A549 treated with CORT108297 at 1 μM for 4 hours (cell line): ENCODE results near the gene ARL6IP4. TPM values are rescaled to one million over a fixed set of nuclear protein-coding genes. Genes with fewer than 3 reads are reported as not detected.

Source experiments
- total RNA-seq: library from RNA; stranded (reverse); fragments of 200-300 nt; extraction: Qiagen RNA extraction; gene quantifications from 5 replicates; pipeline ENCODE4 v1.2.3, GENCODE V29; 2022

The ARL6IP4 gene
- total RNA-seq = 202 to 253 TPM (median 246 TPM) in 5 replicates

DNA sequence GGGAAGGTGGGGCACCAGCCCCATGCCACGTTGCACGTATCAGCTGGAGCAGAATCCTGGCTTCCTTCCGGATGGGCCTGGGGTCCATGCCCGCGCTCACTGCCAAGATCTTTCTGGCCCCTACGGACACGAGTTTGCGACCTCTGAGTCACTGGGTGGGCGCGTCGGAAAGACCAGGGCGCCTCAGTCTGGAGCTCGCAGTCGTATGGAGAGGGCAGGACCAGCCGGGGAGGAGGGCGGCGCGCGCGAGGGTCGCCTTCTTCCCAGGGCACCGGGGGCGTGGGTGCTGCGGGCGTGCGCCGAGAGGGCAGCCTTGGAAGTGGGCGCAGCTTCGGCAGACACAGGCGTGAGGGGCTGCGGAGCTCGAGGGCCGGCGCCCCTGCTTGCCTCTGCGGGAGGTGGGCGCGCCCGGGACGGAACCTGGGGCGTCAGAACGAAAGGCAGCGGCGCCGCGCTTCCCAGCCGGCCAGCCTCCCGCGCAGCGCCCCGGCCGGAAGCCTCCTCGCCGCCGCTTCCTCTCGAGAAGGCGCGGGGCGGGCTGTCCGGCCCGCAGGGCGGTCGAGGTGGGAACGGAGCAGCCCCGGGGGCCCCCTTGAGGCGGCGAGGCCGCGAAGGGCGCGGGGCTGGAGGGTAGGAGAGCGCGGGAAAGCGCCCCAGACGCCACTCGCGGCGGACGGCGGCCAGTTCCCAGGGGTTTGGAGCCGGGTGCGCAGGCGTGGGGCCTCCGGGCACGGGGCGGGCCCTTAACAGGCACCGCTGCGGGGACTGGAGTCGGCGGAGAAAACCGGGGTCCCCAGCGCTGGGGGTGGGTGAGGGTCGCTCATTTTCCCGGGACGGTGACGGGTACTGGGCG, at the start of gene ARL6IP4:
TSS of gene ARL6IP4 (plus strand) at position 499 of the 853 bp plus-strand sequence. CDS start 459 bp downstream, outside the sequence.

DNA sequence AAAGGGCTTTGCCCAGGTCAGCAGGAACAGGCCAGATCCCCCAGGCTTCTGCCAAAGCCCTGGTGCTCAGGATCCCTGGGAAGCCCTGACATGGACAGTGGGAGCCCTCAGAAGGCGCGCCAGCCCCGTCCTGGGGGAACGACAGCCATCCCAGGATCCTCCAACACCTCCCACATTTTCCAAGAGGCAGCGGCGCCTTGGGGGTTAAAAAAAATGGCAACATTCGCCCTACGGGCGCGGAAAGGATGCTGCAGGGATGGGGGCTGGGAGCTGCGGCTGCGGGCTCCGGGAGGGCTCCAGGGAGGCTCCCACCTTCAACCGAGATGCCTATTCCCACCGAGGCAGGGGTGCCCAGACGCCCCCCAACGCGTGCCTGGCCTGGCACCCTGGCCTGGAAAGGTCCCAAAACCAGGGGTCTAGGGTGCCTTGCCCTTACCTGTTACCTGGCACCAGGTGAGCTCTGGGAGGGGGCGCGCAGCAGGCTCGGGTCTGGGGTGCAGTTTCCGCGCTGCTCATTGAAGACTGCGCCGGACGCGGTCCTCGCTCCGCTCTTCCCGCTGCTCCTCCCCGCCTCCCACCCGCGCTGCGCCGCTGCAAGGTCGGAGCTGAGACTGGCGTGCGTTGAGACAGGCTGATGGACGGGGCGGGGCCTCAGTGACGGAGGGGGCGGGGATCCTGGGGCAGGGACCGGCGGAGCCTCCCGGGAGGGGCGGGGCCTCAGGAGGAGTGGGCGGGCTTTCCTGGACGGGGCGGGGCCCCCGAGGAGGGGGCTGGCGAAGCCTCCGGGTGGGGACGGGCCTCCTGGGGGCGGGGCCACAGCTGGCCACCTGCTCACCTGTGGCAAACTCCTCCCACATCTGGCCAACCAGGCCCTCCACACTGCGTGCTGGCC, 14.4 kb upstream of the ARL6IP4 start, which contains the start of gene ABCB9:
TSS of gene ABCB9 (minus strand) at position 613 of the 892 bp plus-strand sequence. CDS start 6,228 bp downstream, outside the sequence.

DNA sequence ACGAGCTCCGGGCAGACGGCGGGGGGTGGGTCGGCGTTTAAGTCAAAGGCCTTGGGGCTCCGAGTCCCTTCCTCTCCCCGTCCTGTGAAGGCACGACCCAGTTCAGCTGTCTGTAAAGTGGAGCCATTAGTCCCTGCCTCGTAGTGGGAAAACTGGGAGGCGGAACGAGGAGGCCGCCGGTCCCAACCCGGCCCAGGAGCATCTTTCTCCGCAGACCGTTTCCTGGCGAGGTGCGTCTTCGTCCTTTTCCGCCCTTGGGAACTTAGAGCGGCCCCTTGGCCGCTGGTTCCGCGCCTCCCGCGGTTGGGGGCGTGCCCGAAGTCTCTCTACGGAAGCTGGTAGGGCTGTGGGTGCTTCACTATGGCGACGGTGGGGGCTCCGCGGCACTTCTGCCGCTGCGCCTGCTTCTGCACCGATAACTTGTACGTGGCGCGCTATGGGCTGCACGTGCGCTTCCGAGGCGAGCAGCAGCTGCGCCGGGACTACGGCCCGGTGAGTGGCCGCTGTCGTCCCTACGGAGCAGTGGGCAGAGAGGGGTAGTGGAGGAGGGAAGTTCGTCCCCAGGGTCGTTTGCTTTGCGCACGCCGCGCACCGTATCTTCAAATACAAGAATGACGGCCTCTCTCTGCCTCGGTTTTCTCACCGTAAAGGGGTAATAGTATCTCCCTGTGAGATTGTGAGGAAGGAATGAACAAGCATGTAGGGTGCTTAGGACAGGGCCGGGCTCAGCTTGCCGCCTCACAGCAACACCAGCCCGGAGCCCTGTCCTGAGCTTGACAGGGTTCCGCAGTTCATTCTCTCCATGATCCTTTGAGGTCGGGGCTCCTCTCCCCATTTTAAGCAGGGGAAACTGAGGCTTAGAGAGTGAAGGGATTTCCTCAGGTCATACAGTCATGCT, 5.3 kb upstream of the ARL6IP4 start, which contains the start of gene OGFOD2:
TSS of gene OGFOD2 (plus strand) at position 353 of the 898 bp plus-strand sequence. CDS start at position 361, 8 bp downstream.

Other genes with a start within 250 kb of the ARL6IP4 start
- 0.01 to 0.06 TPM (median 0.02 TPM) in 5 replicates for gene HCAR1, start 249.8 kb upstream of the ARL6IP4 start, total RNA-seq
- 54.1 to 70.8 TPM (median 55.3 TPM) in 5 replicates for gene DENR, start 227.9 kb upstream of the ARL6IP4 start, total RNA-seq
- 0.03 to 0.21 TPM (median 0.07 TPM) in 5 replicates for gene CCDC62, start 206.1 kb upstream of the ARL6IP4 start, total RNA-seq
- gene HIP1R, start 145.2 kb upstream of the ARL6IP4 start, total RNA-seq = 12.4 to 17.1 TPM (median 14.5 TPM) in 5 replicates
- gene VPS37B, start 84.6 kb upstream of the ARL6IP4 start, total RNA-seq = 28.7 to 33.9 TPM (median 32.2 TPM) in 5 replicates
- 6.9 to 10.7 TPM (median 8.5 TPM) in 5 replicates for gene ABCB9, start 14.2 kb upstream of the ARL6IP4 start, total RNA-seq
- 12.3 to 19.1 TPM (median 17.4 TPM) in 5 replicates for gene OGFOD2, start 5.4 kb upstream of the ARL6IP4 start, total RNA-seq
- gene PITPNM2, start 170.4 kb downstream of the ARL6IP4 start, total RNA-seq = 12.1 to 22.4 TPM (median 19.4 TPM) in 5 replicates